Measurements from ENCODE around the gene PMEL. TPM values are rescaled to one million over a fixed set of nuclear protein-coding genes. Genes with fewer than 3 reads are reported as not detected.
A peak's percentile ranks its signal among the peaks of the same experiment; 100 is the strongest.
"Not testable (repeated sequence)": the region's sequence is repeated elsewhere in the genome, so short reads cannot be mapped to it uniquely, and the experiment has no call there.

PMEL gene
- total and polyA plus RNA-seq, 7 donors, result 0.14 to 0.37 (median 0.22) TPM; not detected in 3

DNA sequence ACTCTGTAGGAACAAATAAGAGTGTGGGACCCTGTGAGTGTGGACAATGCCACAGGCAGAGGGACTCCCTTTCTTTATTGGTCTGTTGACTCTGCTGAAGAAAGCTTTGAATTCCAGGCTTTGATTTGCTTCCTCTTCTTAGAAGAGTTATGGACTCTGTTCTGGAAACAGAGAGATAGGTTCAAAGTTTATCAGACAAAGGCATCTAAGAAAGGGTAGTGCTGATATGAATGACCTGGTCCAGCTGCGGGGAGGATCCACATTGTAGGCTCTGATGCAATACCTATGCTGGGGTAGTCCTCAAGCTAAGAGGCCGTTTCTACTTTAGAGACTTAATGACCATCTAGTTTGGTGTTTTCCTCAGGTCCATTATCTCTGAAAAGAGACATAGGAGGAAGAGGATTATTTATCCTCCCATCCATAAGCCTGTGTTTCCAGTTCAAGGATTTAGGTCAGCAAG, 44.3 kb upstream of the PMEL start:
- intact Hi-C loops (cut with DNase I), result no loop called here

DNA sequence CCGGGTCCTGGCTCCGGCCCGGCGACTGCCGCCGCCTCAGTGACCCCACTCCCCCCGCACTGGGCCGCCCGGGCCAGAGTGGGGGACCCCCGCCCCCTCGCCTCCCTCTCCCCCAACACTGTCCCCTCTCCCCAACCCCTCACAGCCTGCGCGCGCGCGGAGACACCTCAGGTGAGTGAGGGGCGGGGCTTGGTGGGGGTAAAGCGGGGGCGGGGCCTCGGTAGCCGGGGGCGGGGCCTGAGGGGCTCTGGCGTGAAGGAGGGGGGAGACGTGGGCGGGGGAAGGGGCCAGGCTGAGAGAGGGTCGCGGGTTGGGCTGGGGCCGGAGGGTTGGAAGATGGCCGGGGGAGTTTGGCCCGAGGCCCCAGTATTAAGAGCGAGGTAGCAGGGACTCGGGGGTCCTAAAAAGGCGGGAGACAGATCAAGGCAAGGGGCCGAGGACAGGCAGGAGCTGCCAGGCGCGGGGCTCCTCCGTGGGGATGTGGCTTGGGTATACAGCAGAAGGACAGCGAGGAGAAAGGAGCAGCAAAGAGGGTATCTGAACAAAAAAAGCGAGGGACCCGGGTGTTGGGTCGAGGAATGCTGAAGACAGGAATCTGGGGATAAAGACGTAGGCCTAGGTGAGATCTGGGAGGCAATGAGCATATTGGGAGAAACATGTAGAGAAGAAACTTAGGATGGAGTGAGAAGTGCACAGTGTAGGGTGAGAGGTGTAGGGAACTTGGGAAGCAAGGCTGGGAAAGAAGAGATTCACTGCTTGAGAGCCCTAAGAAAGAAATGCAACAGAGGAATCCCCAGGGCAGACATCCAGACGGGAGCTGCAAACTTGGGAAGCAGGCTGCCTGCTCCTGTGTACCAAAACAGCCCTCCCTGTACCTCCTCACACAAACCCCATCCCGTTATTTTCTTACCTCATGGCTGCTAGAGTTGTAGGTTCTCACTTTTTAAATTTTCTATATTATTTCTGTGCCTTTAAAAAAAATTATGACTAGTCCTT, 42.0 kb upstream of the PMEL start:
- H3K4me3 ChIP-seq, result peak overlapping the region; percentile 91
- TF ChIP-seq, protein P1, sequence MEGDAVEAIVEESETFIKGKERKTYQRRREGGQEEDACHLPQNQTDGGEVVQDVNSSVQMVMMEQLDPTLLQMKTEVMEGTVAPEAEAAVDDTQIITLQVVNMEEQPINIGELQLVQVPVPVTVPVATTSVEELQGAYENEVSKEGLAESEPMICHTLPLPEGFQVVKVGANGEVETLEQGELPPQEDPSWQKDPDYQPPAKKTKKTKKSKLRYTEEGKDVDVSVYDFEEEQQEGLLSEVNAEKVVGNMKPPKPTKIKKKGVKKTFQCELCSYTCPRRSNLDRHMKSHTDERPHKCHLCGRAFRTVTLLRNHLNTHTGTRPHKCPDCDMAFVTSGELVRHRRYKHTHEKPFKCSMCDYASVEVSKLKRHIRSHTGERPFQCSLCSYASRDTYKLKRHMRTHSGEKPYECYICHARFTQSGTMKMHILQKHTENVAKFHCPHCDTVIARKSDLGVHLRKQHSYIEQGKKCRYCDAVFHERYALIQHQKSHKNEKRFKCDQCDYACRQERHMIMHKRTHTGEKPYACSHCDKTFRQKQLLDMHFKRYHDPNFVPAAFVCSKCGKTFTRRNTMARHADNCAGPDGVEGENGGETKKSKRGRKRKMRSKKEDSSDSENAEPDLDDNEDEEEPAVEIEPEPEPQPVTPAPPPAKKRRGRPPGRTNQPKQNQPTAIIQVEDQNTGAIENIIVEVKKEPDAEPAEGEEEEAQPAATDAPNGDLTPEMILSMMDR (IDR thresholded peaks at IDR 0.05), result no peak
- intact Hi-C loops (cut with DNase I), result loop anchor here in 1 of 2 donors (10.0 kb wide), 1 partner anchor 97 kb away; the partner anchor contains the start of gene PA2G4
- ATAC-seq, result peak; percentile 79 to 85 (median 81)
- DNase-seq, result peak; percentile 63 to 80
- H3K36me3 ChIP-seq (ENCODE audit: insufficient read depth in 1 of 2, low read depth in 1 of 2), result peaks cover 0 to 30% of the 10 kb centered on the region in 2 donors
- H3K9me3 ChIP-seq, result no peaks in the 10 kb centered on the region
- H3K4me1 ChIP-seq, result no peaks in the 10 kb centered on the region
- 1 to 2% (median 1%) methylated on average over 30 to 44 of the region's 44 CpGs for WGBS, 3 donors
- peak overlapping the region; percentile 93 for H3K27ac ChIP-seq
- H3K27me3 ChIP-seq (ENCODE audit: insufficient read depth in 3 of 3, low read length in 2 of 3), result no peaks in the 10 kb centered on the region

More for the DNA sequence above, 44.3 kb upstream of the PMEL start:
- no peak for DNase-seq
- Histone ChIP-seq H3K27me3 (ENCODE audit: insufficient read depth in 3 of 3, low read length in 2 of 3) (no peaks in the 10 kb centered on the region), H3K4me1 (no peaks in the 10 kb centered on the region), H3K4me3 (no peak overlapping the region), H3K36me3 (ENCODE audit: insufficient read depth in 1 of 2, low read depth in 1 of 2) (peaks cover 3 to 25% of the 10 kb centered on the region in 2 donors), H3K9me3 (no peaks in the 10 kb centered on the region), H3K27ac (no peak overlapping the region)
- no peak for ATAC-seq
- 65 to 69% (median 66%) methylated on average over 2 of the region's 2 CpGs for WGBS, 3 donors
- TF ChIP-seq, protein P1 (IDR thresholded peaks at IDR 0.05), result no peak

DNA sequence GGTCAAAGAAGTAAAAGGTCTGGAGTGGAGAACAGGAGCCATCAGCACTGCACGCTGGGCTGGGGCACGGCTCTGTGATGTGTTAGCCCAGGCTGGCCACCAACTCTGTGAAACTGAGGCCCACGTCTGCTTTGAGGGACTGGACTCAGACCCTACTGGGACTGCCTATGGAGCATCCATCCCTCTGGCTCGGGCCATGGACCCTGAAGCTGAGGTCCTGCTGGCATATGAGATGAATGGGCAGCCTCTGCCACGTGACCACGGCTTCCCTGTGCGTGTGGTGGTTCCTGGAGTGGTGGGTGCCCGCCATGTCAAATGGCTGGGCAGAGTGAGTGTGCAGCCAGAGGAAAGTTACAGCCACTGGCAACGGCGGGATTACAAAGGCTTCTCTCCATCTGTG, 38.4 kb upstream of the PMEL start:
- Histone ChIP-seq H3K4me1 (peaks cover 4% of the 10 kb centered on the region), H3K27me3 (ENCODE audit: insufficient read depth in 3 of 3, low read length in 2 of 3) (no peaks in the 10 kb centered on the region), H3K9me3 (no peaks in the 10 kb centered on the region), H3K27ac (no peak overlapping the region), H3K36me3 (ENCODE audit: insufficient read depth in 1 of 2, low read depth in 1 of 2) (peaks cover 0 to 28% of the 10 kb centered on the region in 2 donors), H3K4me3 (no peak overlapping the region)
- intact Hi-C loops (cut with DNase I), result loop anchor here in 1 of 2 donors (10.0 kb wide), 1 partner anchor 101 kb away; the partner anchor contains the start of gene PA2G4
- 88 to 90% (median 88%) methylated on average over 10 of the region's 10 CpGs for WGBS, 3 donors
- DNase-seq (no peak), ATAC-seq (no peak)
- TF ChIP-seq, protein P1 (IDR thresholded peaks at IDR 0.05), result no peak

DNA sequence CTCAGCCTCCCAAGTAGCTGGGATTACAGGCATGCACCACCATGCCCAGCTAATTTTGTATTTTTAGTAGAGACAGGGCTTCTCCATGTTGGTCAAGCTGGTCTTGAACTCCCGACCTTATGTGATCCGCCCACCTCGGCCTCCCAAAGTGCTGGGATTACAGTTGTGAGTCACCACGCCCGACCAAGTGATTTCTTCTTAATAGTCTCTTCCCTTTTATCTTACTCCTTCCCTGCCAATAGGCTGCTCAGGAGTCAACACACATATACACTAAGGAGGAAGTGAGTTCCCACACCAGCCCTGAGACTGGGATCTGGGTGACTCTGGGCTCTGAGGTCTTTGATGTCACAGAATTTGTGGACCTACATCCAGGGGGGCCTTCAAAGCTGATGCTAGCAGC, 37.5 kb upstream of the PMEL start:
- H3K4me1 ChIP-seq; DNase-seq; H3K9me3 ChIP-seq; H3K27me3 ChIP-seq (ENCODE audit: insufficient read depth in 3 of 3, low read length in 2 of 3); H3K4me3 ChIP-seq; H3K27ac ChIP-seq; ATAC-seq: not testable (repeated sequence)
- intact Hi-C loops (cut with DNase I), result loop anchor here in 1 of 2 donors (10.0 kb wide), 1 partner anchor 101 kb away; the partner anchor contains the start of gene PA2G4
- peaks cover 0 to 28% of the 10 kb centered on the region in 2 donors for H3K36me3 ChIP-seq (ENCODE audit: insufficient read depth in 1 of 2, low read depth in 1 of 2)
- 81 to 91% (median 85%) methylated on average over 5 of the region's 5 CpGs for WGBS, 3 donors

Data from psoas muscle (tissue), 8 donors.